Femur (tissue), 1 donor: ENCODE results near the gene DCTN4.
"Not testable (repeated sequence)": the region's sequence is repeated elsewhere in the genome, so short reads cannot be mapped to it uniquely, and the experiment has no call there.

Experiments
- DNase-seq: peaks from one replicate; pipeline ENCODE4 v3.0.0-alpha.2; 2017

The DCTN4 gene

DNA sequence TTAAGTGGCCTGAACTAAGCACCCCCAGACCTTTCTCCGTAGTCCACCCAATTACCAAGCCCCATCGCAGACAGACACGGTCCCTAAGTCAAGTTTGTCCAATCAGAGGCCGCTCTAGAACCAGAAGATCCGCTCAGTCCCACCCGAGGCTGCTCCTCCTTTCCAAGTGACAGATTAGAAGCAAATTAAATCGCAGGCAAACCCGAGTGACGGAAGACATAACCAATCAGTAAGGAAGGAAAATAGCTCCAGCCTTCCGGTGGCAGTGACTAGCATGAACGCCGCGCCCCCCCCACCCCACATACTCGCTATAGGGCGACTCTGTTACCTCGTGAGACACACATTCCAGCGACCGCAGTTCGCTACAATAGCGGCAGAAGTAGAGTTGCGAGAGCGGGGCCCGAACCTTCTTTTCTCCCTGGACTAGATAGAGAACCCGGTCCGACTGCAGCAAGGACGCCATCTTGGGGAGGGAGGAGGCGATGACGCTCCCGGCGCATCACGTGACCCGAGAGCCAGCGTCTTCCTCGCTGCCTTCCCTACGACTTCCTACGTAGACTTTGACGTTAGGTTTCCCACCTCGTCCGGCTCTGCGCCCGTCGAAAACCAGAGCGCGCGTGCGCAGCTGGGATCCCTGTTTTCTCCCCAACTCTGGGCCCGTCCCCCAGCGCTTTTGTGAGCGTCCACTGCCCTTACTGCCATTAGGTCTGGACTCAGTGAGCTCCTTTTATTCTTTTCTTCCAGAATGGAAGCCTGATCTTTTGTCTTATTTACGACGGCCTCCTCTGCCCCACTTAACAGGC is at the start of gene DCTN4:
TSS of gene DCTN4 (minus strand) at position 487 of the 803 bp plus-strand sequence. CDS start at position 463, 24 bp downstream.
- DNase-seq: peak; percentile 97

DNA sequence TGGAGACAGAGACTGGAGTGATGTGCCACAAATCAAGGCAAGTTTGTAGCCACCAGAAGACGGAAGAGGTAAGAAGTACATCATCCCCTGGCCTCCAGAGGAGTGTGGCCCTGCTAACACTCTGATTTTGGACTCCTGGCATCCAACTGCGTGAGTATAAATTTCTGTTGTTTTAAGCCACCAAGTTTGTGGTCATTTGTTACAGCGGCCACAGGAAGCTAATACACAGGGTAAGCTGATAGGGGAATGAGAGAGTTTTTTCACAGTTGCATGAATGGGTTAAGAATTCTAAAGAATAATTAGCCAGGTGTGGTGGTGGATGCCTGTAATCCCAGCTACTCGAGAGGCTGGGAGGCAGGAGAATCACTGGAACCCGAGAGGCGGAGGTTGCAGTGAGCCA is 45.6 kb upstream of the DCTN4 start:
- DNase-seq: no peak

DNA sequence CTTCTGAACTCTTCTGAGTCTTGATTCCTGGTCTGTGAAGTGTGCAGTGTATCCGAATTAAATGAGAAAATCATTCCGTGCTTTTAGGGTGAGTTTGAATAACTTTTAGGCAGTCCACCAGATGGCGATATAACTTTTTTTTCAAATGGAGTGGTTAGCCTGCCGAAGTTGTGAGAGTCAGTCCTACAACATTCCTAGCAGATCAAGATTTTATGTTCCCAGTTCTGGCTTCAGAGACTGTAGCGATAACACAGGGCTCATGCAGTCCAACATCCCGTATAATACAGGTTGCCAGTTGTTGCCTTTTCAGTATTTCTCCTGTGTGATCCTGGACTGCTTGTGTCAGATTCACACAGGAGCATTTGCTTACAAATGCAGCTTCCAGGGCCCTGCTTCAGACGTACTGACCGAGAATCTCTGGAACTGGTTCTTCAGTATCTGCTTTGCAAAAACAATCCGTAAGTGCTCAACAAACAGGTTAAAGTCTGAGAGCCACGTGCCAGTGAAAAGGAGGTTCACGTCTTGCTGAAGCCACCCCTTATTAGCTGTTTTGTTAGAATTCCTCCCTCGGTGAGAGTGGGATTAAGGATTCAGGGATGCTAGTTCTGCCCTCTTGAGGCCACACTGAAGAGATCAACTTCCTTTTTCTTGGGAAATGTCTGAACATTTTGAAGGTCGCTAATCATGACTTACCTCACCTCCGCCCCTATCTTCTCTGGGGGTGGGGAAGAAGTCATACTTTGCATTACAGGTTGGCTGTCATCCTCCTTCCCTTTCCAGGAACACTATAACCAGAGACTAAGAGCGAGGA is 42.5 kb upstream of the DCTN4 start:
- no peak for DNase-seq

DNA sequence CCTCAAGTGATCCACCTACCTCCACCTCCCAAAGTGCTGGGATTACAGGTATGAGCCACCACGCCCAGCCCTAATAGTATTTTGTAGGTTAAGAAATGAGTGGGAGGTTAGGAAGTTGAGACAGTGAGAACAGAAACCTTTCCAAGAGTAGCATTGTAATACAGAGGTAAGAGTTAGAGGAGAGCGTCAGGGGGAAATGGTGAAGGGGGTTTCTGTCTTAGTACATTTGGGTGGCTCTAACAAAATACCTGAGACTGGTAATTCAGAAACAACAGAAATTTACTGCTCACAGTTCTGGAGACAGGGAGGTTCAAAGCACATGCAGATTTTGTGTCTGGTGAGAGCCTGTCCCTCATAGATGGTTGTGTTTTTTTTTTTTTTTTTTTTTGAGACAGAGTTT is 38.6 kb upstream of the DCTN4 start:
- no peak for DNase-seq

DNA sequence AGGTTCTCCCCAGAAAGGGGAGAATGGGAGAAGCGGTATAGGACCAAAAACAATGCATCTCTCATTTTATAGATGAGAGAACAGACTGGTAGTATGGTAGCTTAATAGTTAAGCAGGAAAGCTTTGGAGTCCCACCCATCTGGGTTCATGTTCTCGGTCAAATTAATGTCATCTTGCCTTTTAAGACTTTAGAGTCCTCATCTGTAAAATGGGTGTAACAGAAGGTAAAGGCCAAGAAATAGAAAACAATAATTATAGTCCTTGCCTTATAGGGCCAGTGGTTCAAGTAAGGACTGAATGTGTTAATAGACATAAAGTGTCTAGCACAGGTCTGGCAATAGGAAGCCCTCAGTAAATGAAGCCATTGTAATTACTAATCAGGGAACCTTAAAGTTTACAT is 36.1 kb upstream of the DCTN4 start:
- DNase-seq: no peak

DNA sequence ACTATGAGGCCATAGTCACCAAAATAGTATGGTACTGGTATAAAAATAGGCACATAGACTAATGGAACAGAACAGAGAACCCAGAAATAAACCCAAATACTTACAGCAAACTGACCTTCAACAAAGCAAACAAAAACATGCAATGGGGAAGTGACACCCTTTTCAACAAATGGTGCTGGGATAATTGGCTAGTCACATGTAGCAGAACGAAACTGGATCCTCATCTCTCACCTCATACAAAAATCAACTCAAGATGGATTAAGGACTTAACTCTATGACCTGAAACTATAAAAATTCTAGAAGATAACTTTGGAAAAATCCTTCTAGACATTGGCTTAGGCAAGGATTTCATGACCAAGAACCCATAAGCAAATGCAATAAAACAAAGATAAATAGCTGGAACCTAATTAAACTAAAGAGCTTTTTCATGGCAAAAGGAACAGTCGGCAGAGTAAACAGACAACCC is 34.6 kb upstream of the DCTN4 start:
- DNase-seq: not testable (repeated sequence)

DNA sequence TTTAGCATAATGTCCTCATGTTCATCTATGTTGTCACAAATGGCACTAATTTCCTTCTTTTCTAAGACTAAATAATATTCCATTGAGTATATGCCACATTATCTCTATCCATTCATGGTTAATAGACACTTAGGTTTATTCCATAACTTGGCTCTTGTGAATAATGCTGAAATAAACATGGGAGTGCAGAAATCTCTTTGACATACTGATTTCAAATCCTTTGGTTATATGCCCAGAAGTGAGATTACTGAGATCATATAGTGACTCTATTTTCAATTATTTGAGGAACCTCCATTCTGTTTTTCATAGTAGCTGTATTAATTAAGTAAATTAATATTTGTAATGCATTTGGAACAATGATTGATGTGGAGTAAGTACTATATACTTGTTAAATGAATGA is 32.7 kb upstream of the DCTN4 start:
- no peak for DNase-seq

DNA sequence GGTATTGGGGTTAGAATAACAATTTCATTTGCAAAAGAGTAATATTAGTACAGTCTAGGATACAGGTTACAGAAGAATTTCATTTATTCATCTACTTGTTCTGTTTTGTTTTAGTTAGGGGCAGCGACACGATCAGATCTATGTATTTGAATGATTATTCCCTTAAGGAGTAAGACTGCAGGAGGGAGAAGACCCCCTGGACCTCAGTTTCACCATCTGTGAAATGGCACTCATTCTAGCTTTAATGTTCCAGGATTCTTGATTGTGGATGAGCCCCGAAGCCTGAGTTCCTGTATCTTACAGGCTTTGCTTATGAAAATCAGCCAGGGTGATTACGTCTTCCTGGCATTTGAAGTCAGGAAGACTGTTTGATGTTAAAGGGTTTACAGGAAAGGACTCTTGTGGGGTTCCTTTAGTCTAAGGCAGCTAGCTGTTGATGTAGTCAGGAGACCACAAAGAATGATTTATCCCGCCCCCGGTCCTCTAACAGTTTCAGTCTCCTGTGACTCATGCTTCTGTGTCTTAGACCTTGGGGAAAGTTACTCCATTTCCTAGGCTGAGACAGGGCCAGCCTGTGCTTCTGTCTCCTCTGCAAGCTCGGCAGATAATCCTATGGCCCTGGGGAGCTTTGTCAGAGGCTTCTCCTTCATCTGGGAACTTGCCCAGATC is 31.3 kb upstream of the DCTN4 start:
- DNase-seq: peak; percentile 25

DNA sequence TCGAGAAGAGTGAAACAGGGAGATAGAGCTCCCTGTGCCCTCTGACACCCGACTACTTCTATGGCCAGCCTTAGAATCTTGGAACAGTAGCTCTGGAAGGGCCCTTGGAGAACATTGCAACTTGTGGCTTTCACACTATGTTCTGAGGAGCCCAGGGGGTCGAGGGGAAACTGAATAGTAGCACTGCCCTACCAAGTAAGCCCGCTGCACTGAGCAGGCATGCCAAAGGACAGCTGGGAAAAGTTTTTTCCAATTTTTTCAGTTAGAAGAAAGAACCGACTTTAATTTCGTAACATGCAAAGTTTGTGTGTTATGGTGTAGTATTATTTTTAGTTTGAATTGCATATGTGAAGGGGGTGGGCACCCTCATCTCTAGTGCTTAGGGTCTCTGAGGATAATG is 30.6 kb upstream of the DCTN4 start:
- no peak for DNase-seq

DNA sequence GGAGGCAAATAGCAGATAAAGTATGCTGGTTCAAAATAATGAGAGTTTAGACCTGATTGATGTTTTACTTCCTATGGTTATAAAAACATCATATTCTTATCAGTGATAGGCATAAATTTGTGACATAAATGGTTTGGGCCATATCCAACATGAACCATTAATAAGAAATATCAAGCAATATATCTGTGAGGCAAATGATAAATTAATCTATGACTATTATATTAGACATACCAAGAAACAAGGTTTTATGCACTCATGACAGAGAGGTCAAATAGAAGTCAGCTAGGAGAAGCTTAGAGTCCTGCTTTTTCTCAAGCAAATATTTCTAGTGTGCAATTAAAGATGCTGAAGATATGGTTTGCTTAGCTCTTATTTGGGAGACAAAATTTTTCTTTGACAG is 30.2 kb upstream of the DCTN4 start:
- DNase-seq: no peak

DNA sequence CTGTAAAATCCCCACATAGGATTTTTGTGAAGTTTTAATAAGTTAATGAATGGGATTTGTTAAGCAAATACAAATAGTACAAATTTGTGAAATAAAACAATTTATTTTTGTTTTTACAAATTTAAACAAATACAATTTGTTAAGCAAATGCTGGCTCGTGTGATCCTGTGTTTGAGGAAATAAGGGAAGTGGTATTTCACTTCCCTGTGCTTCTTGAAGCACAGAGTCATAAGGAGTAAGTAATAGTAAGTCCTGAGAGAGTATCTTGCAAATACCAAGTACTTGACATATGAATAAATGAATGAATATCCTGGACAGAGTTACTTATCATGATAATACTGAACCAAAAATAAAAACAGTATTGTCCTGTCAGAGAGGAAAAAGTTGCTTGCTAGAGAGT is 28.8 kb upstream of the DCTN4 start:
- DNase-seq: no peak

DNA sequence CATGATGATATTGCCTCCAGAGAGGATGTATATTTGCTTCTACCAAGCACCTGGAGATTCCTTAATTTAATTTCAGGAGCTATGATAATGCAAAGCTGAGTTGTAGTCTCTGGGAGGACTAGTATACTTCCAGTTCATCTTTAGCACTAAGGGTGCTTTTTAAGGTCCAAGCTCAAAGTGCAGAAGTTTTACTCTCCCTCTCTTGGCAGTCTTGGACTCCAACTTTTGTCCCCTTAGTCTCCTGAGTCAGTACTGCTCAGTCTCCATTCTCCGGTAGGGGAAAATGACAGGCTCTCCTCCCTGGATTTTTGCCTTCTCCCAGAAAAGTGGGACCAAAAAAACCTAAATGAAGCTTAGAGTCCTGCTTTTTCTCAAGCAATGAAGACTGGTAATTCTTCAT is 28.1 kb upstream of the DCTN4 start:
- no peak for DNase-seq

DNA sequence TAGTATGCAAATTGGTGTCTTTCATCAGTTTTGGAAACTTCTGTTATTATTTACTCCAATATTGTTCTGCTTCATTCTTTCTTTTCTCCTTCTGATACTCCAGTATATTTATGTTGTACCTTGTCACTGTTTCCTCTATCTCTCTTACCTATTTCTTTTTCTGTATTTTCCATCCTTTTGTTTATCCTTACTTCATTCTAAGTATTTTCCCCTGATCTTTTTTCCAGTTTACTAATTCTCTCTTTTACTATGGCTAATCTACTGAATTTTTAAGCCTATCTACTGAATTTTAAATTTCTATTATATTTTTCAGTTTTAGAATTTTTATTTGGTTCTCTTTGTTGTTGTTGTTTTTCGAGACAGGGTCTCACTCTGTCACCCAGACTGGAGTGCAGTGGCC is 27.1 kb upstream of the DCTN4 start:
- no peak for DNase-seq

DNA sequence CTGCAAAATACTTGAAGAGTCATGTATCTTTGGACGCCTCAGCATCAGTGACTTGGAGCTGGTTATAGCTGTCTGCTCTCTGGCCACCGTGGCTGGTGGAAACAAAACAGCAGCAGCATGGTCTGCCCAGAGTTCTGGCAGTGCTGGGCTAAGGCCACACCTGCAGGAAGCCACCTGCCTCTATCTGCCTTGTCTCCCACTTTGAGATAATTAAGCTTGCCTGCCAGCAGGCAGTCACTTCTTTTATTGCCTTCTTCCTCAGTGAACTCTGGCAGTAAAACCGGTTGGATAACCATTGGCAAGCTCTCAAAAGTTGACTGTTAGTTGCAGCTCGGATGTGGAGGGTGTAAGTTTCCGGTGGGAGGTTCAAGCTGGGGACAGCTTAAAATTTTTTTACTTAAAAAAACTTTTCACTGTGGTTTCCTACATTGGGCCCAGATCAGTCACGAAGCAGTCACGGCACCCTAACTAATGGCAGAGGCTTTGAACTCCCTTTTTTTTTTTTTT is 24.7 kb upstream of the DCTN4 start:
- peak; percentile 87 for DNase-seq

DNA sequence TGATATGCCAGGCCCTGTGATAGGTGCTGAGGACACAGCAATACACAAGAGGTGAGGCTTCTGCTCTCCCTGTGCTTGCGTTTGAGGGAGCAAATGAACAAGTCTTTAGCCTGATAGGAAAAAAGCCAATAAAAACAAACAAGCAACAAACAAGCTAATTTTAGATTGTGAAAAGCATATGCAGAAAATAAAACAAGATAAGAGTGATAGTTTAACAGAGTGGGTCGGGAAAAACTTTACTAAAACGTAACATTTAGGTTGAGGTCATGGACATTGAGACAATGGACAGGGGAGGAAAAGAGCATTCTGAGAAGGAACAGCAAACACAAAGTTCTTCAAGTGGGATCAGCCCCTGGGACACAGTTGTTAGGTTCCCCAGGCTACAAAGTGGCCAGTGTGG is 24.0 kb upstream of the DCTN4 start:
- no peak for DNase-seq

DNA sequence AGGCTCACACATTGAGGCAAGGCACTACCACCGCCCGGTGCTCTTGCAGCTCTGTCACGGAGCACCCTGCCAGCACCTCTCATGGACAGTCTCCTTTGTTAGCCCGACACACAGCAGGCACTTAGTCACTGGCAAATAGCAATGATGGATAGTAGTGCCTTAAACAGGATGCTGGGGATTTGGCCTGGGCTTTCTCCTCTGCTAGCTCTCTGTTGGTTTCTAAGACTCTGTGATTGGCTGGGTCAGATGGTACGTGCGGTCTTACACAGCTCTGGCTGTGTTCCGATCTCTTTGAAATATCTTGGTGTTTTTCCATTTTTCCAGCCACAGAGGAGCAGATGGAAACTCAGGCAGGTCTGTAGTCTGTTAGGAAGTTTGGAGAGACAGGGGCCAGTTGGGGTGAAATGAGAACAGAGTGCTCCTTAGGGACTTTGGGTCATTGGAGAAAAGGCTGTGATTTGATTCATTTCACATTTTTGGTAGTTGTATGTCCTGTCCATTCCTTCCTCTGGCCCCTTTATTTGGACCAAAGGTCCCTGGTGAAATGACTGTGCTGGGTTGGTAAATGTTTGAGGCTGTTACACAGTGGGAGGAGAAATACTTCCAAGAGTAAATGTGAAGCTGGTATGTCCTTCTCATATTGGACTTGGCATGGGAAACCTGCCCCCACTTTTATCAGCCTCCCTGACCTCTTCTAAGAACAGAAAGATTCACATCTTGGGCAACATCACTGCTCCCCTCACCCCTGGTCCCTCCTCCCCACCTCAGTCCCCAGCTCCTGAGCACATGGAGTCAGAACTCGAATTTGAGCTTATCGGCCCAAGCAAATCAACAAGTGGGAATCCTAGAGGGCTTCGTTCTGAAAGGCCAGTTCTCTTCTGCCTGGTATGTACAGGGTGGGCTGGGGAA is 23.1 kb upstream of the DCTN4 start:
- DNase-seq: peak; percentile 74

DNA sequence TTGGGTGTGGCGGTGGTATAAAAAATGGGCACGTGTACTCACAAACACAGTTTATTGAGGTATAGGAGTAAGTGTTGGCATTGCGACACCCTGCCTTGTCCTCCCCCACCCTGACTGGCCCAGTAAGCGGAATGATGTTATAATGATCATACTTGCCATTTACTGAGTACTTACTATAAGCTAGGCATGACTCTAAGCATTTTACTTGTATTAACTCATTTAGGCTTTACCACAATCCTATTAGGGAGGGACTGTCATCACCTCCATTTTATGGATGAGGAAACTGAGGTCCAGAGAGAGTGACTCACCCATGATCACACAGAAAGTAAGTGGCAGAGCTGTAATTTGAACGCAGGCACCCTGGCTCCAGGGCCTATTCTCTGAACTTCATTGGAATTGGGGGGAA is 22.0 kb upstream of the DCTN4 start:
- DNase-seq: no peak

DNA sequence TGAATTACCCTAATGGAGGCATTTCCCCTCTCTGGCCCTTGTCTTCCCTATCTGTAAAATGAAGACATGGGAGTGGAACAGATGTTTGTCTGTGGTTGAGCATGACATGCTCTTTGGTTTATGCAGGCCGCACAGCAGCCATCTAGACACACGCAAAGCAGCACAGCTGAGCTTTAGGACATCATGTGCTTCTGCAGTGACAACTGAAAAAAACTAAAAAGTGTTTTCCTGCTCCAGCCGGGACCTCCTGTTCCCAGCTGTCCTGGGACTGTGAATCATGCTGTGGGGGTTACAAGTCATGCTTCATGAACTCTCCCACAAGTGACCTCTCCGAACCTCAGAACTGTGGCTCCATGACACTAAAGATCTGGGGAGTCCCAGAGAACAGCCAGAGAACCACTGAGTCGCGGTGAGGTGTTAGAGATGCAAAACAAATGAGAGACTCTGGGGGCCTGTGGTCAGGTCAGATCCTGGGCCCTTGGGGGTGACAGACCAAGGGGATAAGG is 21.4 kb upstream of the DCTN4 start:
- no peak for DNase-seq

DNA sequence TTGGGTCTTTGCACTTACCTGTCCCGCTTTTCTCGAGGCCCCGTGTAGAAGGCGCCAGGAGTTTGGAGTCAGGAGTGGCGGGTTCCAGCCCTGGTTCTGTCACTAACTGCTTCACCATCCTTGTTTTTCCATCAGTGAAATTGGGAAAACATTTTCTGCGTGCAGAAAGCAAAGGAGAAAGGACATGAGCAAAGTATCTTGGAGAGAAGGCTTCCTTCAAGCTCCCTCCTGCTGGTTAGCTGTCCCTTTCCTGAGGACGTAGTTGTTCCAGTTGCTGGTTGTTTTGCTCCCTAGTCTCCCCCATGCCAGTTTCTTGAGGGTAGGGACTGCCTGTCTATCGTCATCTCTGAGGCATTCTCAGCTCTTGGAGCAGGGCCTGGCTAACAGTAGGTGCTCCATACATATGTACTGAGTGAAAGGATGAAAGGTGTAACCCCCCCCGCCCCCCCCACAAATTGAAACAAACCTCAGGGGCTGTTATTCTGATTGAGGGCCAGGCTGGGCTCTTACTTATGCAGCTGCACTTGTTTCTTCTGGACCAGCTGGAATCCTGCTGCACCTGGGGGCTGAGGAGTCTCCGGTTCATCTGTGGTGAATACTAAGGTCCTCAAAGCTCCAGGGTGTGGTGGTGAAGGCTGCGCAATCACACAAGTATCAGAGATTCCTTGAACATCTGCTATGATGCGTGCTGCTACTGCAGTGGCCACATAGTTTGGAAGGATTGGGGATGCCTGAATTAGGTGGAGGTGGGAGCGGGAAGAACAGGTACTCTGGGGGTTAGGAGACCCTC is 20.8 kb upstream of the DCTN4 start:
- no peak for DNase-seq

DNA sequence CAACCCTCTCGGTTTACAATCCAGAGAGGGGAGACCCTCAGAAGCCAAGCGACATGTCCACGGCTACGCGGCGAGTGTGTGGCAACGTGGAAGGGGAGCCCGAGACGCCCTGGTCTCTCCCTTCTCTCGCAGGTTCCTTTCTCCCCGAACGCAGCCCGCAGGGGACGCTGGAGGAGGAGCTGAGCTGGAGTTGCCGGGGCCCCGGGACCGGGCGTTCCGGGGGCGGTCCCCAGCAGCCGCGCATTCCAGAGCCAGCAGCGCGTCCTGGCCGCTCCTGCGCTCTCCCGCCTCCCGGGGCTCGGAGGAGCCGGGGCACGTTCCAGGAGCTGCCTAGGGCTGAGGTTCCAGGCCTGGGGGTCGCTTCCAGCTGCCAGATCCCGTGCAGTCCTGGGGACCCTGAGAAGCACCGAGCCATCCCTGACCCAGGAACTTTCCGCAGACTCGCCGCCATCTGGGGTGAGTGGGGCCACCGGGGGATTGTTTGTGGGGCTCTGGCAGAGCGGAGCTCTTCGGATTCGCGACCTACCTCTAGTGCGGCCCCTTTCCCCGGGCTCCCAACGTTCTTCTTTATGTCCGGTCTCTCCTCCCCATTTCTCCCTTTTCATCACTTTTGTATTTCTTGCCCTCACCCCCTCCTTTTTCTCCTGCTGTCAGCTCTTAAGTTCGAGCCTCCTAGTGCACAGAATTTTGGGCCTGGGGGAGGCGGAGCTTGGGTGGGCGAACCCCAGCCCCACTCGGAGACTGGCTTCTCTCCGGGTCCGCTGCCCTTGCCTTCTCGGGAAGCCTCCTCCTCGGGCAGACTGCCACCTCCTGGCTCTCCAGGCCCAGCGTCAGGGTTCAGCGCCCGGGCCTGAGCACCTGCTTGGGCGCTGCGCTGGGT is 19.9 kb upstream of the DCTN4 start, which contains the start of gene SMIM3:
TSS of gene SMIM3 (plus strand) at position 241 of the 880 bp plus-strand sequence. CDS start 16,684 bp downstream, outside the sequence.
- DNase-seq: peak; percentile 88
